ENCODE results near the gene ATP2B2. TPM values are rescaled to one million over a fixed set of nuclear protein-coding genes. Genes with fewer than 3 reads are reported as not detected.
"Not testable (repeated sequence)": the region's sequence is repeated elsewhere in the genome, so short reads cannot be mapped to it uniquely, and the experiment has no call there.

ATP2B2 gene
- total RNA-seq, 2 donors from 2014 or later = 0.07 to 0.11 TPM

- H3K27me3 ChIP-seq = no peaks in the 10 kb centered on the region
- no peak for DNase-seq
- no peak overlapping the region for H3K9ac ChIP-seq (ENCODE audit: low read depth in 2 of 2, low read length in 2 of 2)
- TF ChIP-seq, protein P1, sequence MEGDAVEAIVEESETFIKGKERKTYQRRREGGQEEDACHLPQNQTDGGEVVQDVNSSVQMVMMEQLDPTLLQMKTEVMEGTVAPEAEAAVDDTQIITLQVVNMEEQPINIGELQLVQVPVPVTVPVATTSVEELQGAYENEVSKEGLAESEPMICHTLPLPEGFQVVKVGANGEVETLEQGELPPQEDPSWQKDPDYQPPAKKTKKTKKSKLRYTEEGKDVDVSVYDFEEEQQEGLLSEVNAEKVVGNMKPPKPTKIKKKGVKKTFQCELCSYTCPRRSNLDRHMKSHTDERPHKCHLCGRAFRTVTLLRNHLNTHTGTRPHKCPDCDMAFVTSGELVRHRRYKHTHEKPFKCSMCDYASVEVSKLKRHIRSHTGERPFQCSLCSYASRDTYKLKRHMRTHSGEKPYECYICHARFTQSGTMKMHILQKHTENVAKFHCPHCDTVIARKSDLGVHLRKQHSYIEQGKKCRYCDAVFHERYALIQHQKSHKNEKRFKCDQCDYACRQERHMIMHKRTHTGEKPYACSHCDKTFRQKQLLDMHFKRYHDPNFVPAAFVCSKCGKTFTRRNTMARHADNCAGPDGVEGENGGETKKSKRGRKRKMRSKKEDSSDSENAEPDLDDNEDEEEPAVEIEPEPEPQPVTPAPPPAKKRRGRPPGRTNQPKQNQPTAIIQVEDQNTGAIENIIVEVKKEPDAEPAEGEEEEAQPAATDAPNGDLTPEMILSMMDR (IDR thresholded peaks at IDR 0.05) = no peak
- no peak overlapping the region for H3K4me3 ChIP-seq
- peaks cover 29% of the 10 kb centered on the region for H3K36me3 ChIP-seq
- no peak overlapping the region for H3K27ac ChIP-seq
- intact Hi-C loops (cut with DNase I) = no loop called here
- no peaks in the 10 kb centered on the region for H3K9me3 ChIP-seq
- H3K4me1 ChIP-seq = no peaks in the 10 kb centered on the region
Measured at GRCh38 chr3:10304905-10305304, 200.5 kb downstream of the ATP2B2 start.

- intact Hi-C loops (cut with DNase I) = no loop called here
- H3K9ac ChIP-seq (ENCODE audit: low read depth in 2 of 2, low read length in 2 of 2) = no peak overlapping the region
Measured at GRCh38 chr3:10303785-10304184, 201.6 kb downstream of the ATP2B2 start.

DNA sequence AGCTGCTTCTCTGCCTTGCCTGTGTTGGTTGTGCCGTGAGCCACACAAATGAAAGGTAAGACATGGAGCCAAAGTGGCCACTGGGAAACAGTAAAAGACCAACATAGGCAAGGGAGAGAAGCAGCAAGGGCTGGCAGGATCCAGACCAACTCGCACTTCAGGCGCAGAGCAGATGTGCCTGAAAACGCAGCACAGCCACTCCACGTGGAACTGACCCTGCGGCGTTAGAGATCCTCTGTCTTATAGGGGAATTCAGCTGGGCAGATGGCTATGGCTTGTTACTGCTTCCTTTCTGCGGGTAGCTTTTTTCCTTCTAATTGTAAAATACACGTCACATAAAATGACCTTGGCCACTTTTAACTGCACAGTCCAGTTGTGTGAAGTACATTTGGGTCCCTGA, 202.3 kb downstream of the ATP2B2 start:
- Histone ChIP-seq H3K36me3 (peaks cover 30% of the 10 kb centered on the region), H3K27ac (no peak overlapping the region), H3K9ac (ENCODE audit: low read depth in 2 of 2, low read length in 2 of 2) (no peak overlapping the region), H3K4me3 (no peak overlapping the region), H3K27me3 (no peaks in the 10 kb centered on the region), H3K4me1 (no peaks in the 10 kb centered on the region), H3K9me3 (no peaks in the 10 kb centered on the region)
- intact Hi-C loops (cut with DNase I) = no loop called here
- TF ChIP-seq, protein P1 (IDR thresholded peaks at IDR 0.05) = no peak
- no peak for DNase-seq

More at GRCh38 chr3:10303785-10304184, 201.6 kb downstream of the ATP2B2 start:
- no peak overlapping the region for H3K4me3 ChIP-seq
- peaks cover 30% of the 10 kb centered on the region for H3K36me3 ChIP-seq
- no peak overlapping the region for H3K27ac ChIP-seq
- no peak for DNase-seq
- no peaks in the 10 kb centered on the region for H3K4me1 ChIP-seq
- TF ChIP-seq, protein P1 (IDR thresholded peaks at IDR 0.05) = no peak
- H3K27me3 ChIP-seq = no peaks in the 10 kb centered on the region
- H3K9me3 ChIP-seq = no peaks in the 10 kb centered on the region

DNA sequence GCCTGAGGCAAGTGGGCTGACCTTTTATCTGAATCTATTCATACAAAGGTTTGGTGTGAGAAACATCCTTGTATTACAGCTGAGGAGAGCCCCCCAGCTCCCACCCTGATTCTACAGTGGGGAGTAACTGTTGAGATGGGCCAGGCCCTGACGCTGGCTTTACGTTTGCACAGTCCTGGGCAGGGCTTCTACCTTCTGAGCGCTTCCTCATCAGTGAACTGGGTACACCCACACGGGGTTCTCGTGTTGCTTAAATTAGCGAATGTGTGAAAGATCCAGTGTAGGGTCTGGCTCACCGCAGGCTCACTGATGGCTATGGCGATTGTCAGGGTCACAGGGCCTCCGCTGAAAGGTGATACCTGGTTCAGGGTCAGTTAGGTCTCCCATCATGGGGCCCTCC, 205.3 kb downstream of the ATP2B2 start:
- H3K27me3 ChIP-seq = no peaks in the 10 kb centered on the region
- TF ChIP-seq, protein P1 (IDR thresholded peaks at IDR 0.05) = no peak
- H3K4me3 ChIP-seq = no peak overlapping the region
- peaks cover 29% of the 10 kb centered on the region for H3K36me3 ChIP-seq
- H3K27ac ChIP-seq = no peak overlapping the region
- no peaks in the 10 kb centered on the region for H3K9me3 ChIP-seq
- no peak overlapping the region for H3K9ac ChIP-seq (ENCODE audit: low read depth in 2 of 2, low read length in 2 of 2)
- no peaks in the 10 kb centered on the region for H3K4me1 ChIP-seq
- intact Hi-C loops (cut with DNase I) = no loop called here
- no peak for DNase-seq

GRCh38 chr3:10299679-10300078, 205.7 kb downstream of the ATP2B2 start:
- H3K36me3 ChIP-seq = peaks cover 26% of the 10 kb centered on the region
- TF ChIP-seq, protein P1 (IDR thresholded peaks at IDR 0.05) = no peak
- H3K9me3 ChIP-seq = no peaks in the 10 kb centered on the region
- intact Hi-C loops (cut with DNase I) = no loop called here
- H3K4me3 ChIP-seq = no peak overlapping the region
- no peak for DNase-seq
- H3K9ac ChIP-seq (ENCODE audit: low read depth in 2 of 2, low read length in 2 of 2) = no peak overlapping the region
- no peaks in the 10 kb centered on the region for H3K27me3 ChIP-seq
- no peaks in the 10 kb centered on the region for H3K4me1 ChIP-seq
- no peak overlapping the region for H3K27ac ChIP-seq

DNA sequence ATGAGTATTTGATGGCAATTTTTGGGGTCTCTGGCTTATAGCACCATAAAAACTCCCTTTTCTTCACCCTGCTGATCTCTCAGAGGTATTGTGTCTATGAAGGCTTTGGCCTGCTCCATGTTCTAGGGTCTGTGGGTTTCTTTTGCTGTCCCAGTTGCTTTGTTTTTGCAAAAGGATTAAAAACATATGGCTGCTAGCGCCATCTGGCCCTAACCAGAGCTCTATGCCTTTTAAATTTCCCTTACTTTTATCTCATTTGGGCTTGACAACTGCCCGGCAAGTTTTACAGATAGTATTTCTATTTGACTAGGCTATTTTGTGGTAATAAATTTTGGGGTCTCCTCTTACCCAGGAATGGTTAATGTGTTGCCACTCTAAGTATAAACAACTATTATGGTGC, 206.2 kb downstream of the ATP2B2 start:
- Histone ChIP-seq H3K27me3 (no peaks in the 10 kb centered on the region), H3K9me3 (no peaks in the 10 kb centered on the region), H3K9ac (ENCODE audit: low read depth in 2 of 2, low read length in 2 of 2) (no peak overlapping the region), H3K4me1 (no peaks in the 10 kb centered on the region), H3K36me3 (peaks cover 23% of the 10 kb centered on the region), H3K27ac (no peak overlapping the region), H3K4me3 (no peak overlapping the region)
- intact Hi-C loops (cut with DNase I) = no loop called here
- TF ChIP-seq, protein P1 (IDR thresholded peaks at IDR 0.05) = no peak
- no peak for DNase-seq

GRCh38 chr3:10298064-10298463, 207.3 kb downstream of the ATP2B2 start:
- H3K4me3 ChIP-seq; H3K4me1 ChIP-seq; H3K27ac ChIP-seq; H3K27me3 ChIP-seq; DNase-seq; intact Hi-C loops (cut with DNase I); H3K9me3 ChIP-seq; H3K9ac ChIP-seq (ENCODE audit: low read depth in 2 of 2, low read length in 2 of 2): not testable (repeated sequence)
- H3K36me3 ChIP-seq = peaks cover 14% of the 10 kb centered on the region
